Measurements from ENCODE around the gene LDAH.

The LDAH gene

GRCh38 chr2:20666005-20666303, 156.9 kb downstream of the LDAH start:
- peak in 1 of 6 experiments; percentile 29 for DNase-seq

GRCh38 chr2:20665243-20666004, 157.5 kb downstream of the LDAH start:
- DNase-seq, result no peak

- DNase-seq, result no peak
These were observed 158.3 kb downstream of the LDAH start for GRCh38 chr2:20664431-20665242.

GRCh38 chr2:20664071-20664390, 158.9 kb downstream of the LDAH start:
- DNase-seq, result no peak

GRCh38 chr2:20663196-20664070, 159.5 kb downstream of the LDAH start:
- DNase-seq, result no peak

- no peak for DNase-seq
These were observed 160.5 kb downstream of the LDAH start for GRCh38 chr2:20662308-20662937.

GRCh38 chr2:20661421-20662307, 161.2 kb downstream of the LDAH start:
- peak; percentile 27 to 68 (median 51) for DNase-seq

- no peak for DNase-seq
These were observed 162.1 kb downstream of the LDAH start for GRCh38 chr2:20660506-20661420.

- no peak for DNase-seq
These were observed 165.2 kb downstream of the LDAH start for GRCh38 chr2:20657522-20658235.

GRCh38 chr2:20656561-20656960, 166.3 kb downstream of the LDAH start:
- no peak for DNase-seq

GRCh38 chr2:20654535-20654813, 168.4 kb downstream of the LDAH start:
- DNase-seq, result no peak

- no peak for DNase-seq
These were observed 169.0 kb downstream of the LDAH start for GRCh38 chr2:20653695-20654534.

GRCh38 chr2:20652673-20653575, 170.0 kb downstream of the LDAH start:
- no peak for DNase-seq

GRCh38 chr2:20652141-20652540, 170.8 kb downstream of the LDAH start:
- DNase-seq, result no peak

GRCh38 chr2:20651731-20652099, 171.2 kb downstream of the LDAH start:
- DNase-seq, result no peak

- peak; percentile 82 to 93 (median 85) for DNase-seq
These were observed 171.8 kb downstream of the LDAH start, which contains the start of gene HS1BP3 for GRCh38 chr2:20650877-20651730. Gene HS1BP3 (minus strand): TSS chr2:20651098. CDS start chr2:20651063, 35 bp downstream.

GRCh38 chr2:20650393-20650876, 172.5 kb downstream of the LDAH start:
- DNase-seq, result peak in 4 of 6 experiments; percentile 8 to 60 (median 28)
